Measurements from ENCODE around the gene NFATC4.

Gene NFATC4

GRCh38 chr14:24409956-24410355 is 42.0 kb downstream of the NFATC4 start:
- DNase-seq (ENCODE audit: low spot score), result no peak

- peak; percentile 51 for DNase-seq (ENCODE audit: low spot score)
Measured at GRCh38 chr14:24411443-24412389, 43.7 kb downstream of the NFATC4 start.

GRCh38 chr14:24414077-24414476 is 46.1 kb downstream of the NFATC4 start:
- no peak for DNase-seq (ENCODE audit: low spot score)

GRCh38 chr14:24414732-24415420 is 46.9 kb downstream of the NFATC4 start:
- DNase-seq (ENCODE audit: low spot score), result no peak

GRCh38 chr14:24415421-24416253 is 47.7 kb downstream of the NFATC4 start:
- no peak for DNase-seq (ENCODE audit: low spot score)

- DNase-seq (ENCODE audit: low spot score), result no peak
Measured at GRCh38 chr14:24416254-24416931, 48.4 kb downstream of the NFATC4 start.

GRCh38 chr14:24416932-24417619 is 49.1 kb downstream of the NFATC4 start:
- no peak for DNase-seq (ENCODE audit: low spot score)

GRCh38 chr14:24417832-24418491 is 50.0 kb downstream of the NFATC4 start:
- DNase-seq (ENCODE audit: low spot score), result no peak

- peak; percentile 75 for DNase-seq (ENCODE audit: low spot score)
Measured at GRCh38 chr14:24418492-24418873, 50.5 kb downstream of the NFATC4 start.

GRCh38 chr14:24422261-24422660 is 54.3 kb downstream of the NFATC4 start:
- no peak for DNase-seq (ENCODE audit: low spot score)

- no peak for DNase-seq (ENCODE audit: low spot score)
Measured at GRCh38 chr14:24422694-24423601, 55.0 kb downstream of the NFATC4 start.

- peak; percentile 67 for DNase-seq (ENCODE audit: low spot score)
Measured at GRCh38 chr14:24425704-24426103, 57.7 kb downstream of the NFATC4 start.

GRCh38 chr14:24426150-24426911 is 58.3 kb downstream of the NFATC4 start:
- DNase-seq (ENCODE audit: low spot score), result no peak

GRCh38 chr14:24426912-24427536 is 59.0 kb downstream of the NFATC4 start:
- no peak for DNase-seq (ENCODE audit: low spot score)

- no peak for DNase-seq (ENCODE audit: low spot score)
Measured at GRCh38 chr14:24427537-24428508, 59.8 kb downstream of the NFATC4 start.

GRCh38 chr14:24428628-24429394 is 60.8 kb downstream of the NFATC4 start:
- DNase-seq (ENCODE audit: low spot score), result no peak
